GM20000 (cell line): ENCODE data around the gene ENOX1.

ENCODE experiments used
- DNase-seq: peaks from one replicate; pipeline ENCODE4 v3.0.0; 2012; ENCODE audit warnings: low spot score
- CTCF ChIP-seq: IDR thresholded peaks from 2 replicates; pipeline ENCODE4 v1.5.1; 2012; ENCODE audit warnings: mild to moderate bottlenecking, control low read depth; ENCODE audit errors: extremely low read depth, missing control alignments

The ENOX1 gene

GRCh38 chr13:43326100-43326499 lies 460.7 kb downstream of the ENOX1 start:
- TF ChIP-seq CTCF, result no peak
- no peak for DNase-seq

GRCh38 chr13:43325636-43326035 lies 461.1 kb downstream of the ENOX1 start:
- DNase-seq, result no peak
- TF ChIP-seq CTCF, result no peak

GRCh38 chr13:43324129-43324528 lies 462.6 kb downstream of the ENOX1 start:
- no peak for TF ChIP-seq CTCF
- DNase-seq, result no peak

GRCh38 chr13:43319617-43320444 lies 466.9 kb downstream of the ENOX1 start:
- TF ChIP-seq CTCF, result no peak
- no peak for DNase-seq

- no peak for TF ChIP-seq CTCF
- no peak for DNase-seq
Observed at GRCh38 chr13:43316946-43317353, 469.8 kb downstream of the ENOX1 start.

GRCh38 chr13:43316281-43316680 lies 470.5 kb downstream of the ENOX1 start:
- no peak for TF ChIP-seq CTCF
- no peak for DNase-seq

GRCh38 chr13:43315522-43315921 lies 471.2 kb downstream of the ENOX1 start:
- DNase-seq, result no peak
- no peak for TF ChIP-seq CTCF
